GM06990 (cell line): ENCODE data around the gene MEGF11.

Source experiments
- DNase-seq: peaks from one replicate; pipeline ENCODE4 v3.0.0-alpha.2; 2011; ENCODE audit not compliant: insufficient read length; ENCODE audit errors: extremely low read depth
- H3K27me3 ChIP-seq: replicated peaks from 2 replicates; pipeline ENCODE4 v1.6.0; 2011; ENCODE audit warnings: low read length; ENCODE audit not compliant: control insufficient read depth, insufficient read depth
- H3K36me3 ChIP-seq: 2 replicates; pipeline ENCODE4 v1.5.1; 2011; ENCODE audit warnings: low read length; ENCODE audit not compliant: control insufficient read depth, insufficient read depth
- H3K4me3 ChIP-seq: replicated peaks from 2 replicates; pipeline ENCODE4 v1.5.1; 2011; ENCODE audit warnings: low read depth, mild to moderate bottlenecking, control low read depth, low read length
- TF ChIP-seq, protein P1 (sequence below): IDR thresholded peaks from 2 replicates; pipeline ENCODE4 v1.5.1; 2011; ENCODE audit warnings: low read length, control low read depth, mild to moderate bottlenecking, inconsistent platforms; ENCODE audit not compliant: insufficient read depth, poor library complexity, severe bottlenecking

MEGF11 gene

DNA sequence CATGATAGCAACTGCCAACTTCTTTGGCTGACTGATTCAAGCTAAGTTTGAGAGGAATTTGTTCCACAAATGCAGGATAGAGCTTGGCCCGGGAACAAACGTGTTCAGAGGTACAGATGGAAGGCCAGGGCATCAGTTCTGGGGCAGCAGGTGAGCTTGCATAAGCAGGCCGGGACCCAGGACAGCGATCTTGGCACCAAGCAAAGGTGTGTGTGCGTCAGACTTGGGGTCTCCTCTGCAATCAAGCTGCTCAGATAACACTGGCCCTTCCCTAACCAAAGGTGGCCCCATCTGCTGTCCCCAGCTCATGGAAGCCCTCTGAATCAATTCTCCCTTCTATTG lies 155.6 kb downstream of the MEGF11 start:
- Histone ChIP-seq H3K36me3 (no peaks in the 10 kb centered on the region), H3K27me3 (no peaks in the 10 kb centered on the region; the same call in 1 of the 2 replicates), H3K4me3 (no peak overlapping the region)
- TF ChIP-seq, protein P1, sequence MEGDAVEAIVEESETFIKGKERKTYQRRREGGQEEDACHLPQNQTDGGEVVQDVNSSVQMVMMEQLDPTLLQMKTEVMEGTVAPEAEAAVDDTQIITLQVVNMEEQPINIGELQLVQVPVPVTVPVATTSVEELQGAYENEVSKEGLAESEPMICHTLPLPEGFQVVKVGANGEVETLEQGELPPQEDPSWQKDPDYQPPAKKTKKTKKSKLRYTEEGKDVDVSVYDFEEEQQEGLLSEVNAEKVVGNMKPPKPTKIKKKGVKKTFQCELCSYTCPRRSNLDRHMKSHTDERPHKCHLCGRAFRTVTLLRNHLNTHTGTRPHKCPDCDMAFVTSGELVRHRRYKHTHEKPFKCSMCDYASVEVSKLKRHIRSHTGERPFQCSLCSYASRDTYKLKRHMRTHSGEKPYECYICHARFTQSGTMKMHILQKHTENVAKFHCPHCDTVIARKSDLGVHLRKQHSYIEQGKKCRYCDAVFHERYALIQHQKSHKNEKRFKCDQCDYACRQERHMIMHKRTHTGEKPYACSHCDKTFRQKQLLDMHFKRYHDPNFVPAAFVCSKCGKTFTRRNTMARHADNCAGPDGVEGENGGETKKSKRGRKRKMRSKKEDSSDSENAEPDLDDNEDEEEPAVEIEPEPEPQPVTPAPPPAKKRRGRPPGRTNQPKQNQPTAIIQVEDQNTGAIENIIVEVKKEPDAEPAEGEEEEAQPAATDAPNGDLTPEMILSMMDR: no peak
- DNase-seq: no peak

DNA sequence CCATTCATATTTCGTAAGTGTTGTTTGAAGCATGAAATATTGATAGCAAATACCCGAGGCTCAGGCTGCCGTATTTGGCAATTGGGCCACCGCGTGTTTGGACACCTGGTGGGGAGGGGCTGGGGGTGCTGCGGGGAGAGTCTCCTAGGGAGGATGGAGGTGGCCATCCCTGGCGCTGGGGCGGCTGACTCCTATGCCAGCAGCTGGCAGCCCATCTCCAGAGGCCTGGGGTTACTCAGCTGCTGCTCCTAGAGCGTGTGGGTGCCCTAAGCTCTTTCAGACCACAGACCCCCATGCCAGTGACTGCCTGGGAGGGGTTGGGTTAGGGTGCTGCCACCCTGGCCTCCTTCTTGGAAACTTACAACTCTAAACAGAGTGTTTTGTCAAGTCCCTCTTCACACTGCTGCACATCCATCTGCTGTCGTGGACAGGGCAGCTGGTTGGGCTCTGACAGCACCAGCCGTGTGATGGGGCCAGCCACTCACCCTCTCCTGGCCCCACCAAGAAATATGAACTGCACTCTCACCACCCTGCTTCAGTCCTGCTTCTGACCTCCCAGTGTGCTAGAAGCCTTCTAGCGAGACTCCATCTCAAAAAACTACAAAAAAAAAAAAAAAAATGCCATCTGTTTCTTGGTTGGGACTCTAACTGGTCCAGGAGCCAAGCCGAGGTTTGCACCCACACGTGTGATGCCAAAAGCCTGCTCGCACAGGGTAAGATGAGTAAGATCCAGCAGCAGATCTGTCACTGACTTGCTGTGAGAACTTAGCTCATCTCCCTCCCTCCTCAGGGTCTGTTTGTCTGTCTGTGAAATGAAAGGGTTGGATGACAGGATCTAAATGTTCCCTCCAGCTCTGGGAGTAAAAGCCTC lies 156.2 kb downstream of the MEGF11 start:
- TF ChIP-seq, protein P1: no peak
- no peaks in the 10 kb centered on the region for H3K36me3 ChIP-seq
- no peak for DNase-seq
- no peak overlapping the region for H3K4me3 ChIP-seq
- H3K27me3 ChIP-seq: no peaks in the 10 kb centered on the region; the same call in 1 of the 2 replicates

DNA sequence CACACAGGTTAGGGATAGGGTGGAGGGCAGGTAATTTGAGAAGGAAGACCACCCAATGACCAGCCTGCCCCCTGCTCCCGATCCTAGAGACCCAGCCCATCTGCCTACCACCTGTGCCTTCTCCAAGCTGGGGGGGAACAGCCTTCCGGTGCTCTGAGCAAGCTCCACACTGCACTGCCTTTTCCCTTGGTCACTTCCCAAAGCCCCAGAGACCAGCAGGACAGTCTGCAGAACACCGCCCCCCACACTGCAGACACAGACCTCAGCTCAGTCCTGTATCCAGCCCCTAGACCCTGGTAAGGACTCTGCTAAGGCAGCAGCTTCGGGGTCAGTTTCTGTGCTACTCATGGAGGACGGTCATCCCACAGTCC lies 156.9 kb downstream of the MEGF11 start:
- Histone ChIP-seq H3K27me3 (no peaks in the 10 kb centered on the region; the same call in 1 of the 2 replicates), H3K36me3 (no peaks in the 10 kb centered on the region), H3K4me3 (no peak overlapping the region)
- TF ChIP-seq, protein P1: no peak
- DNase-seq: no peak

DNA sequence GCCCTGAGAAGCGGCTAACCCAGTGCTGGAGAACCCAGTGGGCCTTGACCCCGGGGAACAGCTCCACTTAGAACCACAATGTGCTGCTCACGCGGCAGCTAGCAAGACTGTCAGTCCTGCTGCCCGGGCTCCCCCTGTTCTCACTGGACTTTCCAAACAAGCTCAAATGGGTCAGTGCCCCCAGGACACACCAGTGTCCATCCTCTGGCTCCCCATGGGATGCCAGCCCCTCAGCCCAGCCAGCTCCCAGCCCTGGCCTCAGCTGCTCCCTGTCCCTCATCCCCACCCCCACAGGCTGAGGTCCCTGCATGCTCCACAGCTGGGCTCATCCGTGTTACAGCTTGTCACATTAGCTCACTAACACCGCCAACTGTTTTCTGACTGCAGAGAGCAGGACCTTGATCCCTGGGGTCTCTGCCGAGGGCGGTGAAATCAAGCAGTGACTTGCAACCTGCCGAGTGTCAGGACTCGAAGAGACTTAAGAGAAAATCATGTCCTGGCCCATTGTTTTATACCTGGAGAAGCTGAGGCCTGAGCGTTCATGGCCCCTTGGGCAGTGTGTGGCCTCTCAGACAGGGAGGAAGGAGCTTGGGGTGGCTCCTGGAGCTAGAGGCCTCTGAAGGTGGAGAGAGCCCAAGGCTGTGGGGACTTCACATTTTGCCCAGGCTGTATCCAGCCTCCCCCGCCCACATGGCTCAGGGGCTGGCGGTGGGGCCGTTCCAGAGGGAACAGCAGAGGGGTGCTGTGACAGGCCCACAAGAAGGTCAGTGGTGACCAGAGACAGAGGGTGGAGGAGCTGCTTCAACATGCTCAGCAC lies 157.5 kb downstream of the MEGF11 start:
- no peak for DNase-seq
- H3K36me3 ChIP-seq: no peaks in the 10 kb centered on the region
- no peaks in the 10 kb centered on the region; the same call in 1 of the 2 replicates for H3K27me3 ChIP-seq
- TF ChIP-seq, protein P1: no peak
- H3K4me3 ChIP-seq: no peak overlapping the region

DNA sequence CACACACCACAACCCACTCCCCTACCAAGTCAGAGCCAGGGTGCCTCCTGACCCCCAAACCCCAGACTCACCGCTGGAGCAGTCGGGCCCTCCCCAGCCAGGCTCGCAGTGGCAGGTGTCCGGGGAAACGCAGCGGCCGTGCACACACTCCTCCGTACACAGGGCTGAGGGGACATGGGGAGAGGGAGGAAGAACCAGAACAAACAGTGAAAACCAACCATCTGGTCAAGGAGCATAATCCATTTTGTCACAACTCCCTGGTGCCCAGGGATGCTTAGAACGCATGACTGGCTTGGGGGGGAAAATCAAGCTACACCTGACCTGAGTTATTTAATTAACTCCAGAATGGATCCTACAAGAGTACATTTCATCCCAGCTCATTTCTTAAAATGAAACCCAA lies 159.2 kb downstream of the MEGF11 start:
- TF ChIP-seq, protein P1: no peak
- Histone ChIP-seq H3K4me3 (no peak overlapping the region), H3K27me3 (no peaks in the 10 kb centered on the region; the same call in 1 of the 2 replicates)

More for the DNA sequence above, 159.2 kb downstream of the MEGF11 start:
- no peak for DNase-seq
- H3K36me3 ChIP-seq: no peaks in the 10 kb centered on the region
